Stimulated activated CD4-positive, alpha-beta T cell treated with anti-CD3 and anti-CD28 coated beads, Interleukin-15, amount 100 ng/mL, for 1 hour (primary cell): ENCODE data around the gene KIAA2012.
"Not testable (repeated sequence)": the region's sequence is repeated elsewhere in the genome, so short reads cannot be mapped to it uniquely, and the experiment has no call there.

Source experiments
- DNase-seq, 2 donors: peaks; one replicate each; pipeline ENCODE4 v3.0.0-alpha.2; 2020; ENCODE audit warnings: low read depth in 1 of 2, low spot score in 1 of 2

The KIAA2012 gene

GRCh38 chr2:202186641-202187202 lies 113.7 kb downstream of the KIAA2012 start:
- DNase-seq = no peak

DNA sequence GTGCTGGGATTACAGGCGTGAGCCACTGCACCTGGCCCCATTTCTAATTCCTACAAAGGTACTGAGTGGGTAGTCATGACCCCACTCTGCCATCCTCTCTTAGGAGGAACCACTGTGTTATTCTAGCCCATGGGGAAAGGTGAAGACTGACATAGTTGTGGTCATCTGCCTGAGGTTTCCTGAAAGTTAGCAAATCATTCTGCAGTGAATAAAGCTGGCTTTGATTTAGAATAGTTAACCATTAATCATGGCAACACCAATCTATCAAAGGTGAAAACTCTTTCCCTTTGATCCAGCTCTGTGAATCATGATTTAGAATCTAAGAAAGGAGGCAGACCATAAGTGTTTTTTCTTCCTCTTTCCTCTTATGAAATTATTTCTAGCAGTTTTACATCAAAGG lies 114.5 kb downstream of the KIAA2012 start:
- no peak for DNase-seq

DNA sequence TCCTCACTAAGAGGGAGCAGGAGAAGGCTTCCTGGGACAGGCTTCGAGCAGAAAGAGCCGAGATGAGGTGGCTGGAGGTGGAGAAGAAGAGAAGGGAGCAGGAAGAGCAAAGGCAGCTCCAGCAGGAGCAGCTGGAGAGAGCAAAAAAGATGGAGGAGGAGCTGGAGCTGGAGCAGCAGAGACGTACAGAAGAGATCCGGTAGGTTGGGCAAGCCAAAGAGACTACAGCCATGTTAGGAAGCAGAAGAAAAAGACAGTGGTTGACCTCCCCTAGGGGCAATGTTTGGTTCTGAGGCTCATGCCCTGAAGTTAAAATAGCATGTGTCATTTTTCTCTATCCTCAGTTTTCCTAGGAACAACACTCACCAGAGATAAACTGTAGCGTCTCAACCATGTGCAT lies 120.2 kb downstream of the KIAA2012 start:
- no peak for DNase-seq

DNA sequence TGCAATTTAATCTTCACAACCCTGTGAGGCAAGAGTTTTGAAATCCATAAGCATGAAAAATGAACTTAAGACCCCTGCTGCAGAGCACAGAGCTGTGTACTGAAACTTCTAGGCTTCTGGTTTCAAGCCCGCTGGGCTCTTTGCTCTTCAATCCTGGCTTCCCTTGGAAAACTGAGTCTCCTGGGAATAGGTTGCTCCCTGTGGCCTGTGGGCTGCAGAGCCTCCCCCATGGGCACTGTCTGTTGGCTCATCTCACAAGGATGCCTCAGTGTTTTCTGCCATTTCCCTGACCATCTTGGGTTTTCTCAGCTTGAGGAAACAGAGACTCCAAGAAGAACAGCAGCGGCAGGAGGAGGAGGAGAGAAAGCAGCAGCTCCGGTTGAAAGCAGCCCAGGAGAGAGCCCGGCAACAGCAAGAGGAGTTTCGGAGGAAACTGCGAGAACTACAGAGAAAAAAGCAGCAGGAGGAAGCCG lies 120.9 kb downstream of the KIAA2012 start:
- no peak for DNase-seq

GRCh38 chr2:202194418-202194817 lies 121.4 kb downstream of the KIAA2012 start:
- DNase-seq = no peak

- no peak for DNase-seq
Observed at GRCh38 chr2:202196727-202197126, 123.7 kb downstream of the KIAA2012 start.

DNA sequence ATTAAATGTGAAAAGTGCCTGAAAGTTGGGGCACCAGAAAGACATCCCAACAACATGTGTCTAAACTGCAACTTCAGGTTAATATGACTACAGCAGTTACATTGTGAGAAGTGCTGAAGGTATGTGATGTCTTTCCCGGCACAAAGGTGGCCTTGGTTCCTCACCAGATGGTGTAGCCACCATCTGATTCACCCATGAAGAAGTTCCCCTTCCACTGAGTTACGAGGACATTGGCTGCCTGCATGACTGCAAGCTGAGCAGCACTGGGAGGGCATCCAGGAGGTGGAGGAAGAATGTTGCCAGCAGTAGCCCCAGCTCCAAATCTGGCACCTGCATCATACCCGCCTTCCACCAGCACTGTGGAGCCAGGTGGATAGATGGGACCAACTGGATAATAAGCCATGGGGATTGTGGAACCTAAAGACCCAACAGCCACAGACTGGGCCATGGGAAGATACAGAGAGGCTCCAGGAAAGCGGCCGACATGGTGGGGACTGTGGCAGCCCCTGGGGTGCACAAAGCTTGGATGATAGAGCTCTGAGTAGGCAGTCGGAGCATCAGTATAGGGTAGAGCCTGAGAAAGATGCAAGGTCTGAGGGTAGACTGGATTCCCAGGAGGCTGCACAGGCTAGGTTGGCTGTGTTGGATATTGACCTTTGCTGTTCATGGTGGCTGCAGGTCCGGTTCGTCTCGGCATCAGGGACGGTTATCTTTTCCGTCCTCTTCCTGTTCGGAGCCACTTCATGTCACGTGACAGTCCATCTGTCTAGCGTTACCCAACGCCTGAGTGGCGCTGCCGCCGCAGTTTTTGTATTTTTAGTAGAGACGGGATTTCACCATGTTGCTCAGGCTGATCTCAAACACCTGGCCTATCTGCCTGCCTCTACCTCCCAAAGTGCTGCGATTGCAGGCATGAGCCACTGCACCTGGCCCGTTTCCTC lies 128.4 kb downstream of the KIAA2012 start:
- DNase-seq = no peak

- DNase-seq = no peak
Observed at GRCh38 chr2:202203348-202203747, 130.3 kb downstream of the KIAA2012 start.

GRCh38 chr2:202204855-202205254 lies 131.8 kb downstream of the KIAA2012 start:
- DNase-seq = no peak

DNA sequence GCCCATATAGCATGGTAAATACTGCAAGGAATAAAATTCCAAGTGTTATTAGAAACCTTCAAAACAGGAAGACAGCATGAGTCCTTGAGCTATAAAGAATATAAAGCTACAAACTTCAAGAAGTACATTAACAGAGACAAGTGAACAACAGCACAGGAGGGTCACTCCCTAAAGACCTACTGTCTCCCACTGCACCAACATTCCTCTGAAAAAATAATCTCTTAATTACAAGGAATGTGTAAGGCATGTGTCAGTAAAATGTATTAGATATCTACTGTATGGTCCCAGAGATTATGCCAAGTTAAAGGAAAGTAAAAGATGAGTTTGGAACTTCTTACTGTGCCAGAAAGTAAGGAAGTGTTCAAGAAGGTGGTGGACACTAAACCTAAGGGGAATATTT lies 135.5 kb downstream of the KIAA2012 start:
- no peak for DNase-seq

DNA sequence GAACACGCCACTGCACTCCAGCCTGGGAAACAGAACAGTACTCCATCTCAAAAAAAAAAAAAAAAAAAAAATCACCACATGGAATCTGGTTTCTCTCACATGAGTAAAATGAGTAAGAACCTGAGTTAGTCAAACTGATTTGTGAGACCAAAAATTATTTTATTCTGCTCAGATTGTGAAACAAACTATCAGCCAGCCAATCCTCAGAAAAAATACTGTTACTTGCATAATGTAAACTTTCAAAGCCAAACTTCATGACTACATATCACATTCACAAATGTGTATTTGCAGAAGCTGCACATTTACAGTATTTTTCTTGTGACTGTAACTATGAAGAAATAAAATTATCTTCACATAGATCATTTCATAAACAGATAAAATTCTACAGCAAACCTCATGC lies 142.1 kb downstream of the KIAA2012 start:
- no peak for DNase-seq

- no peak for DNase-seq
Observed at GRCh38 chr2:202221873-202222272, 148.8 kb downstream of the KIAA2012 start.

- DNase-seq = peak in 1 of 2 donors; percentile 1
Observed at GRCh38 chr2:202237787-202238233, 164.8 kb downstream of the KIAA2012 start.

DNA sequence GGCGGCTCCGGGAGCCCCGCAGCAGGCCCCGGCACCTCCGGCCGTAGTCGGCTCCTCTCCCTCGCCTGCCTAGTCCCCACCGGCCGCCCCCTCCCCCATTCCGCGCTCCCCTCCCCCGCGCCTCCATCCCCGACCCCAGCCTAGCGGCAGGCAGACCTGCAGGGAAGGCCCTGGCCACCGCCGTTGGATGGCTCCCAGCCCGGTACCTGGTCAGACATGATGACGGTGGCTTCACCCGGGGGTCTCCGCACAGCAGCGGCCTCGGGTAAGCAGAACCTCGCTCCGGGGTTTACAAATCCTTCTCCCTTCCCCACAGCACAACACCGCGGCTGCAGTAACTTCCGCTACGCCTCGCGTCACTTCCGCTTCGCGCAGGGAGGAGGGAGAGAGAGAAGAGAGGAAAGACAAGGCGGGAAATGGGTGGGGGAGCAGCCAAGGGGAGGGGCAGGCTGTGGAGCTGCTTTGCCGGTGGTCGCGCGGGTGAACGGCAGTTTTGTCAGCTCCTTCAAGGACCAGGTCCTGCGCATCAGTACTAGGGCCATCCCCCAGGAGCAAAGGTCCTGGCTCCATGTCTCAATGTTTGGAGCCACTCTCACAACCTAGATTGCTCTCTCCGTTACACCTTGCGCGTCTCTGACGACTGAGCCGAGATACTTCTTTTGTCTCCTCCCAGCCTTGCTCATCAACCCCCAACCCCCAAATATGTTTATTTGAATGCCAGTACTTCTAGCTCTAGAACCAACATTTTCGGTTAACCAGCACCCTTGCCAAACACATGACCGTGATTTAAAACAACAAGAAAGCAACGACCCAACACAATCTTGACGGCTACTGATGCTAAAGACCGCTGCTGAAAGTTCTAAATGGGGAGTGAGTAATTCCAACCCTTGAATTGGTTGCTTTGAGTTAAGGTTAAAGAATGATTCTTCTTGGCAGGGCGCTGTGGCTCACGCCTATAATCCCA lies 165.5 kb downstream of the KIAA2012 start, which contains the start of gene SUMO1:
TSS of gene SUMO1 (minus strand) at position 364 of the 964 bp plus-strand sequence. CDS start at position 218, 146 bp downstream.
- DNase-seq = peak; percentile 66 to 78

GRCh38 chr2:202247710-202248109 lies 174.7 kb downstream of the KIAA2012 start:
- DNase-seq = not testable (repeated sequence)

DNA sequence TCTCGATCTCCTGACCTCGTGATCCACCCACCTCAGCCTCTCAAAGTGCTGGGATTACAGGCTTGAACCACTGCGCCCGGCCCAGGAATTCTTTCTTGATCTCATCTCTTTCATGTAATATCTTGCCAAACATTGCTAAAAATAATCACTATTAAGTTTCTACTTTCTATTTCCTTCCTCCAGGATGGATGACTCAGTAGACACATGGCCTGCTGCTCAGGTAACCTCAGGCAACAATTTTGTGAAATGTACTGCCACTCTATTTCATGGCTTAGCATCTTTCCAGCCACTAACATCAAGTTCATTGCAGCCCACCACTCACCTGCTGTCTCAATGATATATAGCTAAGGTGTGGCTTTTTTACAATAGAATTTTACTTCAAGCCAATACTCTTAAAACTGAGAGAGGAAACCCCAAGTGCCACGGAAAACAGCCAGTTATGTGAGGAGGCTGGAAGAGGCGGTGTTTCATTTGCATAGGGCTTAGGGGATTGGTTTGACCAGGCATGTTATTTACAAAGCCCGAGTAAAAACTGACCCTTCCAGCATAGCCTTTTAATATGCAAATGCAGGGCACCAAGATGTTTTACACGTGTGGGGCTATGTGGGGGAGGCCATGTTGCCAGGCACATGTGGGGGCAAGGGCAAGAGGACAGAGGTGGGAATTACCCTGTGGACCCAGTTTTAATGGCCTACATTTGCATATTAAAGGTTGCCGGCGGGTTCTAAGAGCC lies 176.6 kb downstream of the KIAA2012 start:
- no peak for DNase-seq

- DNase-seq = no peak
Observed at GRCh38 chr2:202251494-202251893, 178.4 kb downstream of the KIAA2012 start.
